Measurements from ENCODE around the gene RTTN. TPM values are rescaled to one million over a fixed set of nuclear protein-coding genes. Genes with fewer than 3 reads are reported as not detected.

The RTTN gene
- total RNA-seq, 1 experiment from 2014 or later: 21.5 TPM

DNA sequence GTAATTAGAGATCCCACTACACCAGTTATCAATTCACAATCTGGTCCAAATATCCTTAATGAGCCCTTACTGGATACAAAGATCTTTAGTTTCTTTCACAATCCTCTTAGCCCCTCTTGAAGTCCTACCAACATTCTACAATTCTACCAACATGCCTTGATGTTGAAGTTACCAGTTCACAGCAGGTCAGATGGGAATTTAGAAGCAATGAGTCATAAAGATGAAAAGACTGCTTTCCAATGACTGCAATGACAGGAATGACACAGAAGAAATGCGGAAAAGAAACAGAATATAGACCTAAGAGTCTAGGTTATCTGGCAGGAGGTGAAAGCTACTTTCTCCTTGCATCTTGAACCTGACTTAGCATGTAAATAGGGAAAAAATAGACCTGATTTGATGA, 24.5 kb downstream of the RTTN start (continued):
- TF ChIP-seq, protein P1, sequence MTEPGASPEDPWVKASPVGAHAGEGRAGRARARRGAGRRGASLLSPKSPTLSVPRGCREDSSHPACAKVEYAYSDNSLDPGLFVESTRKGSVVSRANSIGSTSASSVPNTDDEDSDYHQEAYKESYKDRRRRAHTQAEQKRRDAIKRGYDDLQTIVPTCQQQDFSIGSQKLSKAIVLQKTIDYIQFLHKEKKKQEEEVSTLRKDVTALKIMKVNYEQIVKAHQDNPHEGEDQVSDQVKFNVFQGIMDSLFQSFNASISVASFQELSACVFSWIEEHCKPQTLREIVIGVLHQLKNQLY (CRISPR knock-in tag; IDR thresholded peaks at IDR 0.05): no peak

DNA sequence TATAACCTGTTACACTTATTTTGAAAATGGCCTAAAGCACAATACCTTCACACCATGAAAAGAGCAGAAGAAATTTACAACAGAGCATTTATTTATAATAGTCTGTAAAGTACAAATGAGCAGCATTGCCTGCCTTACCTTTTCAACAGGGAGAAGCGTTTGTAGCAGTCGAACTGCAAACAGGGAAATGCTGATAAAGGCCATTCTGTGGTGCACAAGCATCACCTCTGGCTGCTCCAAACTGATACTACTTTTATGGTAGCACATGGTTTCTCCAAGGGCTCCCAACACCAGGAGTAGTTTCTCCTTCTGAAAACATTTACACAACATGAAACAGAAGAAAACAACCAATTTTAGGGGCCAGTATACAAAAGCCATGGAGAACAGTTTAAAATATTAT, 28.9 kb downstream of the RTTN start:
- CTCF ChIA-PET: no interaction called here
- DNase-seq (ENCODE audit: low spot score): no peak

DNA sequence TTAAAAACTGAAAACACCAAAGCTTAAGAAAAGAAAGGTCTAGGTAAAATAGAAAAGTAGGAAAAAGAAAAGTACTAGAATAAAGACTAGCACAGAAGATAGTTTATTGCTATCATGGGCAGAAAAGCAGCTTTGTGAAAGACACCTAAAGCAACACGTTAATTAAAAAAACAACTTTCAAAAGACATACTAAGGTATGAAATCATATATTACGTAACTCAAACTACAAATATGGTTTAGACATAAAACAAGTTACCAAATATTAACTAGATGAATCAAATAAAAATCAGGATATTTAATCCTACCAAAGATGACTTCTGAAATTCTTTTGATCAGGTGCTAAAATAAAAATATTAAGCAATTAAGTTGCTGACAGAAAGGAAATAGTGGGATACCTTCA, 30.3 kb downstream of the RTTN start:
- Mint-ChIP-seq H3K27ac (no peak overlapping the region), H3K4me3 (no peak overlapping the region), H3K4me1 (peaks cover 8% of the 10 kb centered on the region), H3K36me3 (no peaks in the 10 kb centered on the region), H3K9me3 (no peaks in the 10 kb centered on the region), H3K27me3 (ENCODE audit: low read depth) (no peaks in the 10 kb centered on the region)
- CTCF ChIA-PET: interaction anchor here (1.0 to 1.5 kb wide), 2 partner anchors 259 to 280 kb away, joined by 3 to 5 read pairs; no protein-coding TSS in a partner anchor
- ATAC-seq: no peak
- POLR2A ChIA-PET: no interaction called here
- no peak for DNase-seq (ENCODE audit: low spot score)
- TF ChIP-seq SP1 (CRISPR knock-in tag; conservative IDR thresholded peaks at IDR 0.05) (no peak), MXD4 (CRISPR knock-in tag; IDR thresholded peaks at IDR 0.05; ENCODE audit: borderline replicate concordance) (no peak), ZNF423 (CRISPR knock-in tag; IDR thresholded peaks at IDR 0.05) (no peak), RORB (CRISPR knock-in tag; IDR thresholded peaks at IDR 0.05) (no peak)
- TF ChIP-seq, protein P2, sequence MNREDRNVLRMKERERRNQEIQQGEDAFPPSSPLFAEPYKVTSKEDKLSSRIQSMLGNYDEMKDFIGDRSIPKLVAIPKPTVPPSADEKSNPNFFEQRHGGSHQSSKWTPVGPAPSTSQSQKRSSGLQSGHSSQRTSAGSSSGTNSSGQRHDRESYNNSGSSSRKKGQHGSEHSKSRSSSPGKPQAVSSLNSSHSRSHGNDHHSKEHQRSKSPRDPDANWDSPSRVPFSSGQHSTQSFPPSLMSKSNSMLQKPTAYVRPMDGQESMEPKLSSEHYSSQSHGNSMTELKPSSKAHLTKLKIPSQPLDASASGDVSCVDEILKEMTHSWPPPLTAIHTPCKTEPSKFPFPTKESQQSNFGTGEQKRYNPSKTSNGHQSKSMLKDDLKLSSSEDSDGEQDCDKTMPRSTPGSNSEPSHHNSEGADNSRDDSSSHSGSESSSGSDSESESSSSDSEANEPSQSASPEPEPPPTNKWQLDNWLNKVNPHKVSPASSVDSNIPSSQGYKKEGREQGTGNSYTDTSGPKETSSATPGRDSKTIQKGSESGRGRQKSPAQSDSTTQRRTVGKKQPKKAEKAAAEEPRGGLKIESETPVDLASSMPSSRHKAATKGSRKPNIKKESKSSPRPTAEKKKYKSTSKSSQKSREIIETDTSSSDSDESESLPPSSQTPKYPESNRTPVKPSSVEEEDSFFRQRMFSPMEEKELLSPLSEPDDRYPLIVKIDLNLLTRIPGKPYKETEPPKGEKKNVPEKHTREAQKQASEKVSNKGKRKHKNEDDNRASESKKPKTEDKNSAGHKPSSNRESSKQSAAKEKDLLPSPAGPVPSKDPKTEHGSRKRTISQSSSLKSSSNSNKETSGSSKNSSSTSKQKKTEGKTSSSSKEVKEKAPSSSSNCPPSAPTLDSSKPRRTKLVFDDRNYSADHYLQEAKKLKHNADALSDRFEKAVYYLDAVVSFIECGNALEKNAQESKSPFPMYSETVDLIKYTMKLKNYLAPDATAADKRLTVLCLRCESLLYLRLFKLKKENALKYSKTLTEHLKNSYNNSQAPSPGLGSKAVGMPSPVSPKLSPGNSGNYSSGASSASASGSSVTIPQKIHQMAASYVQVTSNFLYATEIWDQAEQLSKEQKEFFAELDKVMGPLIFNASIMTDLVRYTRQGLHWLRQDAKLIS (CRISPR knock-in tag; IDR thresholded peaks at IDR 0.05; ENCODE audit: borderline replicate concordance): no peak
- TF ChIP-seq, protein P3, sequence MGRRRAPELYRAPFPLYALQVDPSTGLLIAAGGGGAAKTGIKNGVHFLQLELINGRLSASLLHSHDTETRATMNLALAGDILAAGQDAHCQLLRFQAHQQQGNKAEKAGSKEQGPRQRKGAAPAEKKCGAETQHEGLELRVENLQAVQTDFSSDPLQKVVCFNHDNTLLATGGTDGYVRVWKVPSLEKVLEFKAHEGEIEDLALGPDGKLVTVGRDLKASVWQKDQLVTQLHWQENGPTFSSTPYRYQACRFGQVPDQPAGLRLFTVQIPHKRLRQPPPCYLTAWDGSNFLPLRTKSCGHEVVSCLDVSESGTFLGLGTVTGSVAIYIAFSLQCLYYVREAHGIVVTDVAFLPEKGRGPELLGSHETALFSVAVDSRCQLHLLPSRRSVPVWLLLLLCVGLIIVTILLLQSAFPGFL (CRISPR knock-in tag; IDR thresholded peaks at IDR 0.05; ENCODE audit: borderline replicate concordance): no peak

More for the DNA sequence above, 28.9 kb downstream of the RTTN start:
- Mint-ChIP-seq H3K4me1 (peaks cover 5% of the 10 kb centered on the region), H3K4me3 (no peak overlapping the region), H3K27me3 (ENCODE audit: low read depth) (no peaks in the 10 kb centered on the region), H3K9me3 (no peaks in the 10 kb centered on the region), H3K27ac (no peak overlapping the region), H3K36me3 (no peaks in the 10 kb centered on the region)
- POLR2A ChIA-PET: no interaction called here
- ATAC-seq: no peak
- TF ChIP-seq ZNF423 (CRISPR knock-in tag; IDR thresholded peaks at IDR 0.05) (no peak), NR2C2 (CRISPR knock-in tag; IDR thresholded peaks at IDR 0.05) (no peak), RELA (CRISPR knock-in tag; IDR thresholded peaks at IDR 0.05; ENCODE audit: borderline replicate concordance) (no peak), ZNF671 (CRISPR knock-in tag; IDR thresholded peaks at IDR 0.05) (no peak), KAT7 (CRISPR knock-in tag; IDR thresholded peaks at IDR 0.05; ENCODE audit: borderline replicate concordance) (no peak), ZNF396 (CRISPR knock-in tag; IDR thresholded peaks at IDR 0.05; ENCODE audit: borderline replicate concordance) (no peak)
- TF ChIP-seq, protein P4, sequence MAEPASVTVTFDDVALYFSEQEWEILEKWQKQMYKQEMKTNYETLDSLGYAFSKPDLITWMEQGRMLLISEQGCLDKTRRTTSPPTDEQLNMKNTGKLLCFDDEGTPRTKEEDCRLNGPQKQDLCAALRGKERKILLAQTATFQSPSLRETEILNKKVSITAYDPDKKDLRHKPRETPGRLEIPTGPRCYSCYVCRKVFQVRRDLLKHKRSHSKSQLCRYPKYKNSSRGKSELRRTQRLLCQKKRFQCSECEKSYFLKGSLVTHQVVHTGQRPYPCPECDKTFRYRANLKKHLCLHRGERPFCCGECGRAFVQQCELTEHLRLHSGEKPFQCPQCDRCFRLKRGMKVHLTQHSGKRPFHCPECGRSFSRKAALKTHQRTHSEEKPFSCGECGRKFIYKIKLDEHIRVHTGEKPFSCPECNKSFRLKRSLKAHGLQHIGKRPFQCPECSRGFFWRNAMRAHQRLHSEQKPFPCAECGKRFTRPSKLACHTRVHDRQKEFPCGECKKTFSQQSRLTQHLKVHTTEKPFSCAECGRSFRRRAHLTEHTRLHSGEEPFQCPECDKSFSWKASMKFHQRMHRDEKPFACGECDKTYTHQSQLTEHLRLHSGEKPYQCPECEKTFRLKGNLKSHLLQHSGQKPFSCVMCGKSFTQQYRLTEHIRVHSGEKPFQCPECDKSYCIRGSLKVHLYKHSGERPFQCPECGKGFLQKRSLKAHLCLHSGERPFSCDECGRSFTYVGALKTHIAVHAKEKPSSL (CRISPR knock-in tag; conservative IDR thresholded peaks at IDR 0.05): no peak
- TF ChIP-seq, protein P5, sequence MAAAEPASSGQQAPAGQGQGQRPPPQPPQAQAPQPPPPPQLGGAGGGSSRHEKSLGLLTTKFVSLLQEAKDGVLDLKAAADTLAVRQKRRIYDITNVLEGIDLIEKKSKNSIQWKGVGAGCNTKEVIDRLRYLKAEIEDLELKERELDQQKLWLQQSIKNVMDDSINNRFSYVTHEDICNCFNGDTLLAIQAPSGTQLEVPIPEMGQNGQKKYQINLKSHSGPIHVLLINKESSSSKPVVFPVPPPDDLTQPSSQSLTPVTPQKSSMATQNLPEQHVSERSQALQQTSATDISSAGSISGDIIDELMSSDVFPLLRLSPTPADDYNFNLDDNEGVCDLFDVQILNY (CRISPR knock-in tag; IDR thresholded peaks at IDR 0.05): no peak
- TF ChIP-seq, protein P6, sequence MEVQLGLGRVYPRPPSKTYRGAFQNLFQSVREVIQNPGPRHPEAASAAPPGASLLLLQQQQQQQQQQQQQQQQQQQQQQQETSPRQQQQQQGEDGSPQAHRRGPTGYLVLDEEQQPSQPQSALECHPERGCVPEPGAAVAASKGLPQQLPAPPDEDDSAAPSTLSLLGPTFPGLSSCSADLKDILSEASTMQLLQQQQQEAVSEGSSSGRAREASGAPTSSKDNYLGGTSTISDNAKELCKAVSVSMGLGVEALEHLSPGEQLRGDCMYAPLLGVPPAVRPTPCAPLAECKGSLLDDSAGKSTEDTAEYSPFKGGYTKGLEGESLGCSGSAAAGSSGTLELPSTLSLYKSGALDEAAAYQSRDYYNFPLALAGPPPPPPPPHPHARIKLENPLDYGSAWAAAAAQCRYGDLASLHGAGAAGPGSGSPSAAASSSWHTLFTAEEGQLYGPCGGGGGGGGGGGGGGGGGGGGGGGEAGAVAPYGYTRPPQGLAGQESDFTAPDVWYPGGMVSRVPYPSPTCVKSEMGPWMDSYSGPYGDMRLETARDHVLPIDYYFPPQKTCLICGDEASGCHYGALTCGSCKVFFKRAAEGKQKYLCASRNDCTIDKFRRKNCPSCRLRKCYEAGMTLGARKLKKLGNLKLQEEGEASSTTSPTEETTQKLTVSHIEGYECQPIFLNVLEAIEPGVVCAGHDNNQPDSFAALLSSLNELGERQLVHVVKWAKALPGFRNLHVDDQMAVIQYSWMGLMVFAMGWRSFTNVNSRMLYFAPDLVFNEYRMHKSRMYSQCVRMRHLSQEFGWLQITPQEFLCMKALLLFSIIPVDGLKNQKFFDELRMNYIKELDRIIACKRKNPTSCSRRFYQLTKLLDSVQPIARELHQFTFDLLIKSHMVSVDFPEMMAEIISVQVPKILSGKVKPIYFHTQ (CRISPR knock-in tag; IDR thresholded peaks at IDR 0.05): no peak
